K562 (cell line): ENCODE data around the gene SNX14. TPM values are rescaled to one million over a fixed set of nuclear protein-coding genes. Genes with fewer than 3 reads are reported as not detected.

Experiments
- ATAC-seq: fragments of 200-7000 bp; cut with Tn5 transposase; 3 replicates; pipeline ENCODE4 v1.9.1; 2020; ENCODE audit warnings: moderate library complexity
- BruUV-seq: library from RNA; stranded (reverse); fragments of 400-500 nt; replicated peaks from 2 replicates; lab custom pipeline; 2021; lab: Mats Ljungman, UMichigan
- CTCF ChIA-PET: fragments of 300-600 bp; formaldehyde crosslinking; extraction: SDS; loops from one replicate; lab custom pipeline; 2021; ENCODE audit warnings: low intra/inter-chr PET ratio; lab: Yijun Ruan, JAX
- POLR2A ChIA-PET: fragments of 300-600, 350-650 bp; sonication (Branson Sonifier 250); formaldehyde crosslinking; extraction: SDS; loops from one replicate; lab custom pipeline; 2021; ENCODE audit warnings: antibody characterized with exemption, inconsistent platforms; lab: Yijun Ruan, JAX
- DNase-seq, 4 experiments: peaks; one replicate each; pipeline versions ENCODE4 v3.0.0 to v3.0.0-alpha.2; 2011 to 2018; ENCODE audit warnings: low spot score in 3 of 4, mixed read lengths in 3 of 4; ENCODE audit errors: extremely low read depth in 1 of 4
- FAIRE-seq: peaks from 2 replicates; lab custom pipeline; 2011; peaks lifted over from hg19 to GRCh38; lab: Jason Lieb, UNC
- H2AFZ ChIP-seq: 2 replicates; pipeline ENCODE4 v1.6.0; 2011; ENCODE audit warnings: low read depth, low read length, control low read depth, inconsistent platforms
- H3K27ac ChIP-seq: fragments of 200-600 bp; 3 replicates; pipeline ENCODE4 v1.8.0; 2011; ENCODE audit warnings: low read depth, mild to moderate bottlenecking, control low read depth, inconsistent platforms, low read length, moderate library complexity, mixed read lengths; ENCODE audit errors: extremely low read depth
- H3K27me3 ChIP-seq, 2 experiments: fragments of 300-600 bp in 1 of 2; 2 replicates in 1 of 2; 3 replicates in 1 of 2; pipeline versions ENCODE4 v1.6.0 to v1.8.0; 2011; ENCODE audit warnings: inconsistent platforms in 2 of 2, low read length in 2 of 2, mild to moderate bottlenecking in 1 of 2, mixed read lengths in 1 of 2, moderate library complexity in 1 of 2; ENCODE audit not compliant: control insufficient read depth in 2 of 2, insufficient read depth in 2 of 2
- H3K36me3 ChIP-seq: fragments of 300-600 bp; 3 replicates; pipeline ENCODE4 v1.8.0; 2011; ENCODE audit warnings: mild to moderate bottlenecking, low read length, inconsistent platforms; ENCODE audit not compliant: control insufficient read depth, insufficient read depth
- H3K4me1 ChIP-seq, 2 experiments: fragments of 200-600 bp in 1 of 2; replicated peaks in 1 of 2; 2 replicates in 1 of 2; 3 replicates in 1 of 2; pipeline versions ENCODE4 v1.5.1 to v1.8.0; 2011; ENCODE audit warnings: inconsistent platforms in 2 of 2, low read length in 2 of 2, mild to moderate bottlenecking in 1 of 2, mixed read lengths in 1 of 2, moderate library complexity in 1 of 2; ENCODE audit not compliant: control insufficient read depth in 2 of 2, insufficient read depth in 2 of 2
- H3K4me2 ChIP-seq: 2 replicates; pipeline ENCODE4 v1.6.1; 2011; ENCODE audit warnings: low read length, control low read depth, inconsistent platforms, mixed read lengths; ENCODE audit not compliant: insufficient read depth
- H3K4me3 ChIP-seq: fragments of 200-600 bp; sonication (generic), shearing (Covaris generic); 2 replicates; pipeline ENCODE4 v1.5.1; 2016; ENCODE audit warnings: control low read depth, inconsistent platforms
- H3K79me2 ChIP-seq: fragments of 200-600 bp; 3 replicates; pipeline ENCODE4 v1.8.0; 2011; ENCODE audit warnings: low read length, inconsistent platforms; ENCODE audit not compliant: control insufficient read depth, insufficient read depth
- H3K9ac ChIP-seq, 2 experiments: 2 replicates each; pipeline versions ENCODE4 v1.6.0 to v1.6.1; 2011; ENCODE audit warnings: low read depth in 2 of 2, low read length in 2 of 2, control low read depth in 1 of 2, inconsistent platforms in 1 of 2, mild to moderate bottlenecking in 1 of 2, mixed read lengths in 1 of 2; ENCODE audit not compliant: insufficient read depth in 1 of 2
- H3K9me1 ChIP-seq: one replicate; pipeline ENCODE4 v1.6.0; 2011; ENCODE audit warnings: inconsistent platforms, mild to moderate bottlenecking, low read length, moderate library complexity; ENCODE audit not compliant: control insufficient read depth, insufficient read depth
- H3K9me3 ChIP-seq: replicated peaks from 2 replicates; pipeline ENCODE4 v1.5.1; 2011; ENCODE audit warnings: low read depth, low read length, inconsistent platforms; ENCODE audit not compliant: control insufficient read depth, insufficient read depth
- H4K20me1 ChIP-seq: replicated peaks from 2 replicates; pipeline ENCODE4 v1.6.1; 2011; ENCODE audit warnings: low read length, inconsistent platforms, mixed read lengths; ENCODE audit not compliant: control insufficient read depth, insufficient read depth
- ARID3A ChIP-seq: IDR thresholded peaks from 2 replicates; pipeline ENCODE4 v1.6.1; 2012; ENCODE audit warnings: low read depth, low read length, improper control_type of control experiment, borderline replicate concordance
- ATF7 ChIP-seq: fragments of 450-650 bp; IDR thresholded peaks from 2 replicates; pipeline ENCODE4 v1.7.1; 2014; ENCODE audit warnings: mild to moderate bottlenecking, moderate library complexity
- FOXK2 ChIP-seq, 2 experiments: fragments of 450-650 bp; IDR thresholded peaks in 1 of 2; conservative IDR thresholded peaks in 1 of 2; 2 replicates each; pipeline ENCODE4 v1.6.1; 2016; ENCODE audit warnings: low read depth in 2 of 2, mild to moderate bottlenecking in 1 of 2
- HDAC1 ChIP-seq, 2 experiments: fragments of 450-650 bp; IDR thresholded peaks; 2 replicates each; pipeline ENCODE4 v1.6.1; 2016 to 2017; ENCODE audit warnings: inconsistent platforms in 1 of 2, mild to moderate bottlenecking in 1 of 2, moderate library complexity in 1 of 2
- HMG20B ChIP-seq: fragments of 250-450 bp; sonication (Bioruptor Pico); IDR thresholded peaks from 2 replicates; pipeline ENCODE4 v1.5.0; 2021; ENCODE audit warnings: mild to moderate bottlenecking
- HNRNPH1 ChIP-seq: fragments of 200-400 bp; formaldehyde crosslinking; optimal IDR thresholded peaks from 2 replicates; pipeline ENCODE3; 2017; ENCODE audit warnings: low read depth, mild to moderate bottlenecking, low read length, moderate library complexity
- SMARCC2 ChIP-seq: fragments of 450-650 bp; IDR thresholded peaks from 2 replicates; pipeline ENCODE4 v1.6.1; 2017; ENCODE audit warnings: antibody characterized with exemption, moderate library complexity, mild to moderate bottlenecking, low read depth
- ZBTB11 ChIP-seq, 3 experiments: fragments of 200-800 bp in 1 of 3; fragments of 250-450 bp in 1 of 3; fragments of 450-650 bp in 1 of 3; sonication (Bioruptor Pico) in 1 of 3; sonication (Bioruptor generic) in 1 of 3; formaldehyde crosslinking in 1 of 3; IDR thresholded peaks; 2 replicates each; pipeline versions ENCODE4 v1.6.1 to v1.8.0; 2016 to 2022; ENCODE audit warnings: mild to moderate bottlenecking in 2 of 3, missing genetic modification characterization in 2 of 3, missing compliant biosample characterization in 1 of 3, moderate library complexity in 1 of 3
- ZBTB33 ChIP-seq: sonication (generic); formaldehyde crosslinking; IDR thresholded peaks from 2 replicates; pipeline ENCODE4 v1.8.1; 2023; ENCODE audit warnings: mild to moderate bottlenecking, missing genetic modification reagents
- ZFP36 ChIP-seq: fragments of 150-350 bp; IDR thresholded peaks from 2 replicates; pipeline ENCODE4 v1.6.1; 2018; ENCODE audit warnings: low read length, low read depth; ENCODE audit not compliant: partially characterized antibody
- ZKSCAN1 ChIP-seq: fragments of 150-350 bp; IDR thresholded peaks from 2 replicates; pipeline ENCODE4 v1.6.1; 2016; ENCODE audit warnings: low read depth, low read length
- ZNF274 ChIP-seq: IDR thresholded peaks from 2 replicates; pipeline ENCODE4 v1.6.1; 2011; ENCODE audit warnings: low read depth, mild to moderate bottlenecking, low read length, moderate library complexity, borderline replicate concordance
- WGBS: fragments of 100-300 bp; shearing (Covaris generic); methylation state at CpG from one replicate; pipeline ENCODE4 v1.1.6; 2016; ENCODE audit warnings: low coverage, mixed read lengths; ENCODE audit not compliant: insufficient coverage; ENCODE audit errors: missing lambda C conversion rate; 5-methylcytosine and 5-hydroxymethylcytosine counted together
- in situ Hi-C: fragments of 300-500 bp; cut with MboI; formaldehyde crosslinking; loops from 4 replicates; pipeline ENCODE4 v1.15.0; 2018; ENCODE audit warnings: inconsistent platforms, mixed read lengths
- intact Hi-C: fragments of 100-400 bp; cut with micrococcal nuclease; formaldehyde crosslinking; loops from 2 replicates; pipeline ENCODE4 v1.14.2; 2022
- polyA plus RNA-seq, 8 experiments: library from polyadenylated mRNA; depleted of rRNA in 4 of 8; stranded (reverse) in 5 of 8; unstranded in 3 of 8; fragments of >200 nt; fragmentation: Nextera tagmentation in 2 of 8; fragmentation: Illumina TruSeq in 1 of 8; extraction: Ambion mirVana in 2 of 8; extraction: Trizol in 1 of 8; gene quantifications; 2 replicates each; pipeline versions ENCODE4 v1.2.1 to v1.2.3, GENCODE V29; 2011 to 2014; ENCODE audit warnings: inconsistent platforms in 1 of 8, missing spikeins in 1 of 8
- total RNA-seq, 7 experiments: library from RNA; depleted of rRNA in 6 of 7; stranded (reverse); fragments of >200 nt in 6 of 7; fragmentation: Illumina TruSeq in 2 of 7; extraction: Trizol in 2 of 7; gene quantifications; 2 replicates each; pipeline versions ENCODE4 v1.2.1 to v1.2.3, GENCODE V29; 2011 to 2021; ENCODE audit warnings: low replicate concordance in 1 of 7

SNX14 gene
- total and polyA plus RNA-seq, 9 of the 15 experiments (the other 6 are each of a cell fraction or from before 2014, with no cell fraction given), result 46.5 to 140 (median 71.2) TPM

- ChIA-PET POLR2A (interaction anchor here (1.0 to 2.7 kb wide), 12 partner anchors 10 to 84 kb away, joined by 3 to 32 read pairs (median 4); no protein-coding TSS in a partner anchor), CTCF (no interaction called here)
- Histone ChIP-seq H3K4me3 (peak overlapping the region; percentile 92), H3K4me2 (peak overlapping the region; percentile 95), H4K20me1 (no peaks in the 10 kb centered on the region), H3K27me3 (no peaks in the 10 kb centered on the region), H3K4me1 (peaks cover 13 to 16% of the 10 kb centered on the region in 2 experiments; a peak in 3 of 5 replicates), H3K9me3 (peaks cover 3% of the 10 kb centered on the region; the same call in 1 of the 2 replicates), H3K79me2 (peaks cover 61% of the 10 kb centered on the region), H3K9me1 (no peaks in the 10 kb centered on the region), H3K36me3 (peaks cover 16% of the 10 kb centered on the region; the same call in 2 of the 3 replicates), H2AFZ (peak overlapping the region; percentile 97), H3K27ac (peak overlapping the region; percentile 97), H3K9ac (peak overlapping the region; percentile 89 to 98)
- DNase-seq (no peak), ATAC-seq (peak; percentile 32), FAIRE-seq (no peak)
- intact Hi-C loops (loop anchor here (5.0 kb wide), 1 partner anchor 83 kb away; no protein-coding TSS in a partner anchor), in situ Hi-C loops (no loop called here)
- under 1% methylated on average over 34 of the region's 35 CpGs for WGBS
- TSS peak; percentile 87 for BruUV-seq
- TF ChIP-seq HNRNPH1 (no peak), FOXK2 (conservative IDR thresholded peaks at IDR 0.05 in 1 of 2, IDR thresholded peaks at IDR 0.05 in 1 of 2; ENCODE audit: low read depth in 2 of 2) (peak; percentile 2 to 8; a peak in 1 of 4 replicates), SMARCC2 (no peak), ATF7 (0 out of 2 replicates have a peak, but pooled peaks have one; percentile 36), HMG20B (CRISPR knock-in tag) (0 out of 2 replicates have a peak, but pooled peaks have one; percentile 16), ZKSCAN1 (0 out of 2 replicates have a peak, but pooled peaks have one; percentile 2), ZNF274 (no peak), ZBTB11 (CRISPR knock-in tag; IDR thresholded peaks at IDR 0.05) (peak in 1 of 3 experiments; percentile 10; a peak in 1 of 6 replicates), ZFP36 (no peak), ARID3A (no peak), HDAC1 (IDR thresholded peaks at IDR 0.05) (0 out of 4 replicates have a peak, but pooled peaks of 1 of the 2 experiments have one; percentile 49), ZBTB33 (0 out of 2 replicates have a peak, but pooled peaks have one; percentile 5)
Observed at GRCh38 chr6:85594197-85594930, 706 bp upstream of the SNX14 start.
